HG03460 (cell line): ENCODE results near the gene ST8SIA2.
"Not testable (repeated sequence)": the region's sequence is repeated elsewhere in the genome, so short reads cannot be mapped to it uniquely, and the experiment has no call there.

Experiments used
- ATAC-seq: cut with Tn5 transposase; IDR thresholded peaks from one replicate; pipeline ENCODE4 v1.9.1; 2021; ENCODE audit not compliant: unreplicated experiment

Gene ST8SIA2

DNA sequence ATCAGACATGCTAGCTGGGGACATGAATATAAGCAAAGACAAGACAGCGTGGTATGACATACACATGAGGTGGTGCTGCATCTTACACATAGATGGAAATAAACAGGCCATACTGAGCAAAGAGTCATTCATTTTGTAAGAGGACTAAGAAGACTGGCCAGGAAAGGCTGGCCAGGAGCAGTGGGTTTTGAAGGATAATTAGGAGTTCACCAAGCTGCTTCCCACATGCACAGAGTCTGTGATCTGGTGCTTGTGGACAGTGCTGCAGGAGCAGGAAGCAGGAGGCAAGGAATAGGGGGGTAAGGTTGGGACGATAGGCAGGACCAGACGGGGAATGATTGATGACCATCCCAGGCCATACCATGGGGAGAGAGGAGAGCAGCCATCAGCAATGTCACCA, 41.5 kb downstream of the ST8SIA2 start:
- no peak for ATAC-seq

DNA sequence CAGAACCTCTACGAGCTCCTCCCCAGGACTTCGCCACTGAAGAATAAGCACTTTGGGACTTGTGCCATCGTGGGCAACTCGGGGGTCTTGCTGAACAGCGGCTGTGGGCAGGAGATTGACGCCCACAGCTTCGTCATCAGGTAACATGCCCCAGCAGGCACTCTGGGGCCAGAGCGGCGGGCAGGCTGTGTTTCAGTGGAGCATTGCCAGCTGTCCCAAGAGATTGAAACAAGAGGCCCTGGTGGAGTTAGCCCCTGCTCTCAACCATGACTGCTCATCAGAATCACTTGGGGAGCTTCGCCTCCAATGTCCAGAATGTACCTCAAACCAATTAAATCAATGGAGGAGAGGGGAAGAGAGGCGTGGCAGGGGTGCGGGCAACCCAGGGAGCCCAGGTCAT, 44.8 kb downstream of the ST8SIA2 start:
- ATAC-seq: no peak

DNA sequence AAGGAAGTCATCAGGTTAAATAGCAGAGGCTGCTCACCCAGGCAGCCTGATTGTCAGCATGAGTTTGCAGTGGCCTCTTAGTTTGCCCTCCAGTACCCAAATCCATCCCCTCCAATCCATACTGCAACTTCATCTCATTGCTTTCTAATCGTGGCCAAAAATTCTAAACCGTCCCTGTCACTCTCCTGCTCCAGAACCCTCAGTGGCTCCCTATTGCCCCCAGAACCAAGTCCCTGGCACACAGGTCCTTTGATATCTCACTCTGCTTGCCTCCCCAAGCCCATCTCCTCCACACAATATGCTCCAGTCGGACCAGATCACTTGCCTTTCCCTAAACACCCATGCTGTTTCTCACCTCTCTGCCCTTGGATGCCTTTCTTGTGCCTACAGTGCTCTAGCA, 49.7 kb downstream of the ST8SIA2 start:
- ATAC-seq: no peak

DNA sequence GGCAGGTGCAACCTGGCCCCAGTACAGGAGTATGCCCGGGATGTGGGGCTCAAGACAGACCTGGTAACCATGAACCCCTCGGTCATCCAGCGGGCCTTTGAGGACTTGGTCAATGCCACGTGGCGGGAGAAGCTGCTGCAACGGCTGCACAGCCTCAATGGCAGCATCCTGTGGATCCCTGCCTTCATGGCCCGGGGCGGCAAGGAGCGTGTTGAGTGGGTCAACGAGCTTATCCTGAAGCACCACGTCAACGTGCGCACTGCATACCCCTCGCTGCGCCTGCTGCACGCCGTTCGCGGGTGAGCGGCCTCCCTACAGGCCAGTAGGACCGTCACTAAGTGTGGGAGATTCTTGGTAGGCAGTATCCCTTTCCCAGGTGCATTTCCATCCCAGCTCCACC, 51.0 kb downstream of the ST8SIA2 start:
- no peak for ATAC-seq

DNA sequence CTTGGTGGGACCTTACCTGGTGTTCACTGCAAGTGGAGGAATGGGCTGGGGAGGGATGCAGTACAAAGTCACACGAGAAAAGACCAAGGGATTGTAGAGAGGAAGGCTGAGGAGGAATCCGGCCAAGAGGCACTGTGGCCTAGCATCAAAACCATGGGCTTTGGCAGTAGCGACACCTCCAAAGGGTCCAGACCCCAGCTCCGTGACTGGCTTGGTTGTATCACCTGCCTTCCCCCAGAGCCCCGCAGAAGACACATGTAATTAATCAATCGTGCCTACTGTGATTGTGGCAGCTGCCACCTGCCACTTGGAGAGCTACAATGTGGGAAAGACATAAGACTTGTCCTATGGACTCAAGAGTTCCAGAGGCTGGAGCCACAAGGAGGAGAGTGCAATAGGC, 54.7 kb downstream of the ST8SIA2 start:
- no peak for ATAC-seq

DNA sequence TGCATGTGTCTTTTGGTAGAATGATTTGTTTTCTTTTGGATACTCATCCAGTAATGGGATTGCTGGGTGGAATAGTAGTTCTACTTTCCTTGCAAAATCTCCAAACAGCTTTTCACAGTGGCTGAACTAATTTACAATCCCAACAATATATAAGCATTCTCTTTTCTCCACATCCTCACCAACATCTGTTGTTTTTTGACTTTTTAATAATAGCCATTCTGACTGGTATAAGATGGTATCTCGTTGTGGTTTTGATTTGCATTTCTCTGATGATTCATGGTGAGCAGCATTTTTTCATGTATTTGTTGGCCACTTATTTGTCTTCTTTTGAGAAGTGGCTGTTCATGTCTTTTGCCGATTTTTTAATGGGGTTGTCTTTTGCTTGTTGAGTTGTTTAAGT, 55.8 kb downstream of the ST8SIA2 start:
- no peak for ATAC-seq

DNA sequence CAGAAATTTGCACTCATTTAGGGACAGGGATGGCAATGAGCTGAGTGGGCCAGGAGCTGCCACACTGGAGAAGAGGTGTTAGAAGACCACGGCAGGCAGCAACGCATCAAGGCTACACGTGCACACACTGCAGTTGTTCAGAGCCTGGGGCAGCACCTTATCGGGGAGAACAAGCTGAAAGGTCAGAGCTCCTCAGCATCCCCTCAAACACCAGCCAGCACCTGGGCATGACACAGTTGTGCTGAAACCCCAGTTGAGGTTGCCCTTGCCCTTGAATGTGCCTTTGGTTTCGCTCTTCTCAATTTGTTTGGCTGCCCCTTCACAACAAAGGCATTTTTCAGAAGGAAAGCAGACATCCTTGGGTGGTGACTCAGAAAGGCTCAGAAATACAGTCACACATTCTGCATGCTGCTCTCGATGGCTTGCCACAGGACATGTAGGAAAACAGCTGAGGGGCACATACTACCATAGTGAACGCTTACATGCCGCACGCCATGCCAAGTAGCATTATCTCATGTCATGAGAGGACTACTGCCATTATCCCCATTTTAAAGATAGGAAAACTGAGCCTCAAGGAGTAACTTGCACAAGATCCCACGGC, 57.6 kb downstream of the ST8SIA2 start:
- ATAC-seq: no peak

DNA sequence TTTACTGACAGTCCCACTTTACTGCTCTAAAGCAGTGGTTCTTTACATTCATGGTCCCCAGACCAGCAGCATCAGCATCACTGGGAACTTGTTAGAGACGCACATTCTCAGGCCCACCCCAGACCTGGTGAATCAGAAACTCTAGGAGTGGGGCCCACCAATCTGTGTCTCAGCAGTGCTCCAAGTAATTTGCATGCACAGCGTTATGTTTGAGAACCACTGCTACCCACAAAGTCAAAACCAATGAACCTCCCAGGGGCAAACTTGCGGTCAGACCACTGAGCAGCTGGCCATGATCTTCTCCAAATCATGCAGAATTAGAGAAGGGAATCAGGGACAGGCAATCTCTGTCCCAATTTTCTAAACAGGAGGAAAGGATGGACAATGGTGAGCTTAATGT, 58.5 kb downstream of the ST8SIA2 start:
- ATAC-seq: no peak

DNA sequence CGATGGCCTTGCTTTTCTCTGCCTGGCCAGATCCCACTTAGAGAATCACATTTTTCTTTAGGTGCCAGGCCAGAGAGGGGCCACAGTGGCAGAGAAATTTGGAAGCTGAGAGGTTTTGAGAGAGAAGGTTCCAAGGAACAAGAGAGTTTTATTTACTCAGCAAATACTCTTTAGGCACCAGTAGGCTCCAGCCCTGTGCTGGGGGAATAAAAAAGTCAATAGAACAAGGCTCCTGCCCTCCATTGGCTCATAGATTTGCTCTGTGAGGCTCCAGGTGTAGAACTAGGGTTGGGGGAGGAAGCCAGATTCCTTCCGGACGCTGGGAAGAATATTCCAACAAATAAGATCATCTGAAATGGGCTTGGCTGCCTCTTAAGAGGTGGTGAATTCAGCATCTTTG, 59.9 kb downstream of the ST8SIA2 start:
- no peak for ATAC-seq

DNA sequence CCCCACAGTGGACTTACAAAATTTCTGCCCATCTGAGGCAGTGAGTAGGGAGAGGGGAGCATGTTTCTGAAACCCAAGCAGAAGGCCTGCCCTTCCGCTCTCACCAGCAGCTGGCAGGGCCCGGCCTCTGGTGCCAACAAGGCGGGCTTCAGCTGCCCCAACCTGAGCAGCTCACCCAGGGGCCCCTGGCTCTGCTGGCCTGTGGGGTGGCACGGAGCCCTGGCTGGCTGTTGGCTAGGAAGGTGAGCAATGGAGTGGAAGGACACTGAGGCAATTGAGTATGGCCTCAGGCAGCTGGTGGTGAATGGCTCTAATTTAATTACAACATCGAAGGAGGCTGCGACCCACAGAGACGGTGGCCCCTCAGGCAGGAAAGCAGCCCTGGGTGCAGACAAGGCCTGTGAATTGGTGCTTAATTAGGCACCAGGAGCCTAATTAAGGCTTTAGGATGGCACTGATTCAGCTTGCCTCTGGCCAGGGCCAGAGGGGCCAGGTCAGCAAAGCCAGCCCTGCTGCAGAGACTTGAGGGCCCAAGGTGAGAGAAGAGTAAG, 60.9 kb downstream of the ST8SIA2 start:
- no peak for ATAC-seq

DNA sequence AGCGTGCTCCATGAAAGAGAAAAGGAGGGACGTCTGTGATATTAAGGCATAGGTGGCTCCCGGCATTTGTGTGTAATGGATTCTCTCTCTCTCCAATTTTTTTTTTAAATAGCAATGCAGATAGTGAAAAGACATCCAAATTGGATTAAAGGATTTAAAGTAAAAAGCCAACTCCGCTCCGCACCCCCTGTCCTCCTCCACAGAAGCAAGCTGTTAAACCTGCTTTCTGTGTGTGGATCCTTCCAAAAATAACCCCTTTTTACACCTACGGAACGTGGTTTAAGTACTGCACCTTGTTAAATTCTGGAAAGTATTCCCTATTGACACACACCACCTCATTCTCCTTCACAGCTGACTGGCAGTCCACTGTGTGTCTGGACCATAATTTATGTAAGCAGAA, 61.6 kb downstream of the ST8SIA2 start:
- ATAC-seq: no peak

DNA sequence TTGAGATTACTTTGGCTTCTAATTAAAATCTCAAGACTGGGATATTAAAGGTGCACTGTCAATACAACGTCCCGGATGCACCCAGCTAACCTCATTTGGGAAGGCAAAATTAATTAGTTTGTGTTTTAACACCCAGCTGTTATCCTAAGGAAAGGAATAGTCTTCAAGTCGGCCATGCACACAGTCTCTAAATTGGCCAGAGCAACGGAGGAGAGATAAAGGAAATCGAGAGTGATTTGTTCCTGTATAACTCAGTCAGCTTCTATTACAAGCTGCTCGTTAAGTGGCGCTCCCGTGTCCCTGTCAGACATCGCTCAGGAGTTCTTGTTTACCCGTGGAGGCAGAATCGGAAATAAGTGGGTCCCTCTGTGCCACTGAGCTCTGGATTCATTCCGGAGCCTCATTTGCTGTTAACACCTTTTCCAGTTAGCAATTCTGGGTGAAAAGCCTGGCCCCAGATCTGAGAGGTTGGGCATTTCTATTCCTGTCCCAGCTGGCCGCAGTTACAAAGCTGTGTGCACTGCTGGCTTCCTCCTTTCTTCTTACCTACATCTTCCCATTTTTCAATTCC, 63.9 kb downstream of the ST8SIA2 start:
- no peak for ATAC-seq

DNA sequence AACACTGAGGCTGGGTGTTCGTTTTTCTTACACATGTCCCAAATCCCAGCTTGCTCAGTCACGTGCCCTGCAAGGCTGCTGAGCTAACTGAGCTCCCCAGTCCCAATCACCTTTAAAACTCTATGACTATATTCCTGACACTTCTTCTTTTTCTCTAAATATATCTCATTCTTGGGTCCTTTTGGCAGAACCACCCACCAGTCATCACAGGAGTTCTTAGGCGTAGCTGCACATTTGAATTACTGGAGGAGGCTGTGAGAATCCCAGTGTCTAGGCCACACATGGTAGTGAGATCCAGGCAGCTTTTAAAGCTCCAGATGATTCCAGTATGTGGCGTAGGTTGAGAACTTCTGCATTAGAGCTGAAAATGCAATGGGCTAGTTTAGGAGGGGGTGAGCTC, 66.3 kb downstream of the ST8SIA2 start:
- ATAC-seq: no peak

DNA sequence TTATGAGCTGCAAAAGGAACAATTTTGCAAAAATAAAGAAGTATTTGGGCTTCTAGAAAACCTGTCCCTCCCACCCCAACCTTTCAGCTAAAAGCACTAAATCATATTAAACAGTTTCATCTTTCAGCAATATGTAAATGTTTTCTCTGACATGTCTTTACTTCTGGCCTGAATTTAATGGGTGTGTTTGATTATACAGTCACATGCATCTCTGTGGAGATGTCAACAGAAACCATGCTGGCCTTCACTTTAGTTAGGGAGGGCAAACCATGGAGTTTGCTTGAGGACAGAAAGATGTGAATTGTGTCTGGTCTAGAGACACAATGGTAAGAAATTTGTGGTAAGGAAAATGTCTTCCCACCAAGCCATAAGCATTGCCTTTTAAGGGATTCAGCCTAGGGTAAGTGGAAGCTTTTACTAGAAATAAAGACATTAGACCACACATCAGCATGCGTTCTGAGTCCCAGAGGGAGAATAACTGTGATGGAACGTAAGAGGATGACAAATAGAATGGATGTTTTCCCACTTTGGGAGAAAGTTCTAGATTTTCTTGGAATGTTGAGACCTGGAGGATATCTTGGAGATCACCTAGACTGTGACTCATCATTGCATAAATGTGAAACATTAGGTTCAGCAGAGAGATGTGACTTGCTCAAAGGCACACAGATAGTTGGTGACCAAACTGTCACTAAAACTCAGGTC, 68.9 kb downstream of the ST8SIA2 start:
- ATAC-seq: no peak

DNA sequence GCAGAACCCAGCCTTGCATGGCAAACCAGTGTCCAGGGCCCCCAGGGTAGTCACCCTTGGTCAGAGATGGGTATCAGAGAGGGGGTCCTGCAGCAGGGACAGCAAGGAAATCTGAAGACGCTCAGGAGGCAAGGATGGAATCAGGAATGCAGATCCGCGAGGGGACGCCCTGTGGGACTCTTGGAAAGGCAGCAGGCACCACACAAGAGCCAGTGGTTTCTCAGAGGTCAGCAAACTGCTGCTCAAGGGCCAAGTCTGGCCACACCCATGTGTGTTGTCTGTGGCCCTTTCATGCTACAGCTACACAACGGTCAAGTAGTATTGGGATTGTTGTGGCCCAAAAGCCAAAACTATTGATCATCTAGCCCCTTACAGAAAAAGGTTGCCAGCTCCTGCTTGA, 69.7 kb downstream of the ST8SIA2 start:
- ATAC-seq: no peak

DNA sequence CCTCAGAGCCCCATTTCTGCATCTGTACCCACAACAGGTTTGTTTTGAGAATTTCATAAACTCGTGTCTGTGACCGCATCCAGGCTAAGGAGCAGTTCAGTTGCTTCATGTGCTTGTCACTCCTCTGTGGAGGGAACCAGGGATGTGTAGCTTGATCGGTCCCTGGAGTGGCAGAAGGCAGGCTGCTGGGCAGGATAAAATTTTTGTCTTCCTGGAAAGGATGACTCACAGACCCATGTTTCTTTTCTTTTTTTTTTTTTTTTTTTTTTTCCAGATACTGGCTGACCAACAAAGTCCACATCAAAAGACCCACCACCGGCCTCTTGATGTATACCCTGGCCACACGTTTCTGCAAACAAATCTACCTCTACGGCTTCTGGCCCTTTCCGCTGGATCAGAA, 70.1 kb downstream of the ST8SIA2 start:
- no peak for ATAC-seq

DNA sequence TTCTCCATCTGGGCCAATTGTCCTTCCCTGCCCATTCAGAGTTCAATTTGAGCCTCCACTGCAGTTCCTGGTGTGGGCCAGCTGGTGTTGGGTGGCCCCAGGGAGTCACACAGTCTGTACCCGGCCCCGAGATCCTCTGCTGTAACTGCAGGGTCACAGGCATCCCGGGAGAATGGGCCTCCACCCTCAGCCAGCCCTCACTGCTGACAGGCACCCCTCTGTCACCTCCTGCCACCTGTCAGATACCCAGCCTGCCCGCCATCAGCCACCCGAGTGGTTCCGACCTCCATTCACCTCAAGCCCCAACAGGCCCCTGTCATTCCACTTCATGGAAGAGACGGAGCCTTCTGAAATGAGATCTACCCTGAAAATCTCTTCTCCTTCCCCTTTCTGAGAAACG, 73.2 kb downstream of the ST8SIA2 start:
- no peak for ATAC-seq

DNA sequence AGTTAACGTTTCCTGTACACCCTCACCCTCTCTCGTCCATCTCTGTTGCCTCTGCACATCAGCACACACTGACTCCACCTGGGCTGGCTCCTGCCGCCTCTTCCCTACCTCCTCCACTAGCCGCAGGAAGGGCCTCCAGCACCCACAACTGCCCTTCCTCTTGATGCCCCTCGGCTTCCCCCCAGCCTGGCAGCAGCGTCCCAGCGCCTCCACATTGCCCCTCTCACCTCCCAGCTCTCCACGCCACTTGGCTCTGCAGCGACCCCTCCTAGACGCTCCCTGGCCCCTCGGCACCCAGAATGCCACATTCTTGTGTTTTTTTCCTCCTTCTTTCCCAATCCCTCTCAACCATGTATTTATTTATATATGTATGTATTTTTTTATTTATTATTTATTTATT, 73.6 kb downstream of the ST8SIA2 start:
- ATAC-seq: no peak

DNA sequence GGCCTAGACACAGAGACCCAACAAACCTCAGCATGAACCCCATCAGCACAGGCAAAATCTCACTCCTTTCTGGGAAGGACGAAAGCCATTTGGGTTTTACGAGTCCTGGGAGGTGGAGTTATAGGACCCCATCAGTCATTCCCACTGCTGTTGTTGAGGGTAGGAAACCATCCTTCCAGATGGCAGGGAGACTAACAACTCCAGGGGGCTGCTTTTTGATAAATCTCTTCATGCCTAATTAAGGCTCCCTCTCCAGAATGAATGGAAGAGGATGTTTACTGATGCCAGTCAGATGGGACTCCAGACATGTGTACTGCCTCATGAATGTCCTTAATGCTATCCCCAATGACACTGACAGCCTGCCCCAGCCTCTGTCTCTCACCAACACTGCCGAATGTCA, 75.3 kb downstream of the ST8SIA2 start:
- ATAC-seq: no peak

DNA sequence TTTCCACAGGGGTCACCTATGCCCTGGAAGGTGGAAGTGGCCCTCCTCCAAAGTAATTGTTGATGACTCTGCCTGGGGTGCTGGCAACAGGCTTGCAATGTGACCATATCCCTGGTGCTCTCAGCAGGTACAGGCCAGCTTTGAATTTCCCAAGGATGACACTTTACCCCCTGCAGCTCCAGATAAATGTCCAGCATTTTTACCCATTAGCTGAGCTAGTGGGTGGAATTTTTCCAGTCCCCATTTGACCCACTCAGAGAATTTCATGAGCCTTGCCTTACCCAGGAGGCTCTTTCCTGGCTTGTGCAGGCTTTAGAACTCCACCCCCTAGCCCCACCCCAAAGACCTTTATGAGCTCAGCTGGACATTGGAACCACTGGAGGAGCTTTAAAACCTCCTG, 77.6 kb downstream of the ST8SIA2 start:
- ATAC-seq: no peak

DNA sequence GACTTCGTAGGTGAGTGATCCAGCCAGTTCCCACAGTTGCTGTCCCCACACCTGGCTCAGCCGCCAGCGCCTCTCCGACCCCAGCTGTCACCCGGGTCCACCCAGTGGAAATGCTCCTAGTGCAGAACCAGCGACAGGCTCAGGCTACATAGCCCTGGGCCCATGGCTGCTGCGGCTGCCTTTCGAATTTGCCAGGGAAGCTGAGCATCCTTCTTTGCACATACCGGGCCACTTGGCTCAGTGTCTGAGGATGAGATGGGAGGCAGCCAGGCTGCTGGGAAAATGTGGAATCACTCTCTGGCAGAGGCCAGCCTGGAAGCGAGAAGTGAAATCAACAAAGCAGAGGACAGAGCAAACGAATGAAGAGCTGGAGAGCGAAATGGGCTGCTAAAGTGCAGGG, 80.1 kb downstream of the ST8SIA2 start:
- no peak for ATAC-seq

DNA sequence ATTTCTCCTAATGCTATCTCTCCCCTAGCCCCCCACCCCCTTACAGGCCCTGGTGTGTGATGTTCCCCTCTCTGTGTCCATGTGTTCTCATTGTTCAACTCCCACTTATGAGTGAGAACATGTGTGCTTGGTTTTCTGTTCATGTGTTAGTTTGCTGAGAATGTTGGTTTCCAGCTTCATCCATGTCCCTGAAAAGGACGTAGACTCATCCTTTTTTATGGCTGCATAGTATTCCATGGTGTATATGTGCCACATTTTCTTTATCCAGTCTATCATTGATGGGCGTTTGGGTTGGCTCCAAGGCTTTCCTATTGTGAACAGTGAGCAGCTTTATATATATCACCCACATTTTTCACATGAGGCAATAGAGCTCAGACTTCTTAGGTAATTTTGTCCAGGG, 86.0 kb downstream of the ST8SIA2 start:
- not testable (repeated sequence) for ATAC-seq

DNA sequence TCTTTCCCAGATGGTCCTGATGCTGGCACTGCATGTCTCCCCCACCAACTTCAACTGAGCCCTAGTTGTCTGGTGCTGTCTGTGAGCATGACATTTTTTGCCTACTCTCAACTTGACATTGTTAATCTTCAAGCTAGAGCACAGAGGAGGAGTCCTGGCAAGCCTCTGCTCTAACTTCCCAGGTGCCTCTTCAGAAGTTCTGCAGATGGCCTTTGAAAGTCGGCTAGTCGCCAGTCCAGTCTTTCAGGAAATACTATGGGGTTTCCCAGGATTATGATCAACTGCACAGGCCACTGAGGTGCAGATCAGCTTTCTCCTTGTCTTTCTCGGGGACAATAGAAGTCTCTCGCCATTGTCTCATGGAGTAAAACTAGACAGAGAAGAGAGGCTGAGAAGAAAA, 86.7 kb downstream of the ST8SIA2 start:
- ATAC-seq: no peak
